ENCODE measurements around the gene ZNF775. TPM values are rescaled to one million over a fixed set of nuclear protein-coding genes. Genes with fewer than 3 reads are reported as not detected.

Gene ZNF775
- polyA plus RNA-seq, 1 experiment: 2.2 TPM

DNA sequence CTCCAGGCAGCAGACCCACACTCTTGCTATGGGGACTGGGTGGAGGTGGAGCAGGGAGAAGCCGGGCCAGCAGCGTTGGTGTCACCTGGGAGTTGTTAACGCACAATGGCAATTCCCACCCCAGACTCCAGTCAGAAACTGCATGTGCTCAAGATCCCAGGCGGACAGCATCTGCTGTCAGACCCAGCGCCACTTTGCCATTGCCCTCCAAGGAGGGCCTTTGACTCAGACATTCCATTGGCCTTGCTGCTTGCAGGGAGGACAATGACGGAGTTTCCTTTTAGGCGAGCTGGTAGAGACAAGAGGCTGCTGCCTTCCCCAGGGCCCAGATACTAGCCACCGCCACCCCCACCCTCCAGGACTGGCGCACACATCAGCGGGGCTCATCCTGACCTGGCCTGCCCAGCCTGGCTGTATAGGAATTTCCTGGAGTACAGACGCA, 34.5 kb downstream of the ZNF775 start:
- H3K9me3 ChIP-seq (ENCODE audit: control insufficient read depth, insufficient read depth, low read length): no peaks in the 10 kb centered on the region
- no peak overlapping the region for H3K4me3 ChIP-seq (ENCODE audit: low read depth, low read length)
- DNase-seq (ENCODE audit: low read depth, low spot score): no peak
- CTCF ChIA-PET: interaction anchor here (0.9 kb wide), 1 partner anchor 8 kb away, joined by 3 read pairs; no protein-coding TSS in a partner anchor
- H3K27ac ChIP-seq (ENCODE audit: low read depth, low read length): no peak overlapping the region
- TF ChIP-seq, protein P1, sequence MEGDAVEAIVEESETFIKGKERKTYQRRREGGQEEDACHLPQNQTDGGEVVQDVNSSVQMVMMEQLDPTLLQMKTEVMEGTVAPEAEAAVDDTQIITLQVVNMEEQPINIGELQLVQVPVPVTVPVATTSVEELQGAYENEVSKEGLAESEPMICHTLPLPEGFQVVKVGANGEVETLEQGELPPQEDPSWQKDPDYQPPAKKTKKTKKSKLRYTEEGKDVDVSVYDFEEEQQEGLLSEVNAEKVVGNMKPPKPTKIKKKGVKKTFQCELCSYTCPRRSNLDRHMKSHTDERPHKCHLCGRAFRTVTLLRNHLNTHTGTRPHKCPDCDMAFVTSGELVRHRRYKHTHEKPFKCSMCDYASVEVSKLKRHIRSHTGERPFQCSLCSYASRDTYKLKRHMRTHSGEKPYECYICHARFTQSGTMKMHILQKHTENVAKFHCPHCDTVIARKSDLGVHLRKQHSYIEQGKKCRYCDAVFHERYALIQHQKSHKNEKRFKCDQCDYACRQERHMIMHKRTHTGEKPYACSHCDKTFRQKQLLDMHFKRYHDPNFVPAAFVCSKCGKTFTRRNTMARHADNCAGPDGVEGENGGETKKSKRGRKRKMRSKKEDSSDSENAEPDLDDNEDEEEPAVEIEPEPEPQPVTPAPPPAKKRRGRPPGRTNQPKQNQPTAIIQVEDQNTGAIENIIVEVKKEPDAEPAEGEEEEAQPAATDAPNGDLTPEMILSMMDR (IDR thresholded peaks at IDR 0.05; ENCODE audit: low read depth, low read length): no peak
- POLR2A ChIA-PET: no interaction called here
- no peaks in the 10 kb centered on the region for H3K27me3 ChIP-seq (ENCODE audit: control insufficient read depth, insufficient read depth, low read length)

DNA sequence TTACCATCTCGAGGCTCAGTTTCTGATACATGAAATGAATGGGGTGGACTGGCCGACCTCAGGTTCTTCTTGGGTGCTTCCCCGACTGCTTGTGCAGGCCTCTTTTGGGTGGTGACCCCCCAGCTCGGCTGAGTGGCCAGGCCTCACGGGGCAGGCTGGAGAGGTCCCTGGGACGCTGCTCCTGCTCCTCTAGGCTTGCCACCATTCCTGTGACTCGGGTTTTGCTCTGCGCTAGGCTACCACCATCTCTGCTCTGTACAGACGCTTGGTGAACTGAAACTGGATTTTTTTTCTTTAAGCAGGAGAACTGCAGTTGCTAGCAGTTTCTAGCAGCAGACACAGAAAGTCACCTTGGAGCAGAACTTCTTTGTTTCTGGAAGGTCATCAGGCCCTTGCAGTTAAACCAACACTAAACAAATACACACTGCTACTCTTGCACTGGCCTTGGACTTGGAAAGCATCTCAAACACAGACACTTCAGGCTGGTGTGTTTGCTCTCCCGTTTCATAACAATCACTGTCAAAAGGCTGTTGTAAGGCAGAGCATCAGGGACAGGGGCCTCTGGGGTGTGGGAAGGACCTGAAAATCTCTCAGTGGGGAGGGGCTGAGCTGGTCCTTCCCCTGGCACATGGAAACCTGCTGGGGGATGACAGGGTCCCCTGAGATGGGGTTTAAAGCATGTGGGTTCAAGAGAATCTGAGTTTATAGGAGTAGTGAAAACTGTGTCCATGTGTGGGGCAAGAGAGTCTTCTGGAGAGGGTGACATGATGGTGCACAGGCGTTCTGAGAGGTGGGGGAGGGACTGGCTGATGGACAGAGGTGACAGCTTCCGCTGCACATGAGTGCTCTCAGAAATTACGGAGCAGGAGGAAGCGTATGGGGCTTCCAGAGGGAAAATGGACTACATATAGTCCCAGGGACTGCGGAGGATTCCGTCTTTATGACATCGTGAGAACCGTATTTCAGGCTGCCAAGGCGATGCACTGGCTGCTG, 36.3 kb downstream of the ZNF775 start:
- DNase-seq (ENCODE audit: low read depth, low spot score): no peak
- TF ChIP-seq, protein P1 (IDR thresholded peaks at IDR 0.05; ENCODE audit: low read depth, low read length): no peak
- H3K9me3 ChIP-seq (ENCODE audit: control insufficient read depth, insufficient read depth, low read length): no peaks in the 10 kb centered on the region
- ChIA-PET CTCF (no interaction called here), POLR2A (no interaction called here)
- H3K4me3 ChIP-seq (ENCODE audit: low read depth, low read length): no peak overlapping the region
- no peaks in the 10 kb centered on the region for H3K27me3 ChIP-seq (ENCODE audit: control insufficient read depth, insufficient read depth, low read length)
- H3K27ac ChIP-seq (ENCODE audit: low read depth, low read length): no peak overlapping the region

DNA sequence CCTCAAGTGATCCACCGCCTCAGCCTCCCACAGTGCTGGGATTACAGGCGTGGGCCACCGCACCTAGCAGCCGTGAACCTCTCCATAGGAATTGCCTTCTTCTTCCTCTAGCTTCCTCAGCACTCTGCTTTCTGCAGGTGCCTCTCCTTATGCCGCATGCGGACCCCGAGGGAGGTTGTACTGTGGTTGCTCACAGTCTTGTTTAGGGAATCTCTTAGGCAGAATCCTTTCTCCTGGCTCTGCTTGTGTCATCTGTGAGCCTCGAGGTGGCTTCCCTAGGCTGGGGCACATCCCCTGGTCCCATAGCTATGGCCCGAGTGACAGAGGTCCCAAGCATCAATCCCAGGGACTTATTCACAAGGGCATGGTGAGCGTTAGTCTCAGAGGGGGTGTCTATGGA, 38.1 kb downstream of the ZNF775 start:
- H3K27me3 ChIP-seq (ENCODE audit: control insufficient read depth, insufficient read depth, low read length): no peaks in the 10 kb centered on the region
- no peaks in the 10 kb centered on the region for H3K9me3 ChIP-seq (ENCODE audit: control insufficient read depth, insufficient read depth, low read length)
- ChIA-PET POLR2A (no interaction called here), CTCF (interaction anchor here (0.6 to 1.8 kb wide), 2 partner anchors 12 to 13 kb away, joined by 3 to 5 read pairs; no protein-coding TSS in a partner anchor)
- no peak overlapping the region for H3K4me3 ChIP-seq (ENCODE audit: low read depth, low read length)
- no peak for DNase-seq (ENCODE audit: low read depth, low spot score)
- TF ChIP-seq, protein P1 (IDR thresholded peaks at IDR 0.05; ENCODE audit: low read depth, low read length): no peak
- no peak overlapping the region for H3K27ac ChIP-seq (ENCODE audit: low read depth, low read length)

DNA sequence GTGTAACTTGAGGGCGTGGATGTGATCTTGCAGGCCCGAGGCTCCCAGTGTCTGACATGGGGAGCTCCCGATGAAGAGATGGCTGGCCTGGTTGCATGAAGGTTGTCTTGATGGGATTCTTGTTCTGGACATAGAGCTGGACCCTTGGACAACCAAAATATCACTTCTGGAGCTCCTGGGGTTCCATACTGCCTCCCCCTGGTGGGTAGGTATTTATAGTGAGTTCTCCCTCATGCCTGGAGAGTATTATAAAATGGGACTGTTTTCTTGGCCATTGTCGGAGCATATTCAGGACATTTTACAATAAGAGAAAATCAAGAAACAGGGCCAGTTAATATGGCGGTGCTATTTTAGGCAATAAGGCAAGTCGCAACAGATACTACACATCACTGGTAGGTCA, 38.7 kb downstream of the ZNF775 start:
- H3K4me3 ChIP-seq (ENCODE audit: low read depth, low read length): no peak overlapping the region
- H3K27me3 ChIP-seq (ENCODE audit: control insufficient read depth, insufficient read depth, low read length): no peaks in the 10 kb centered on the region
- DNase-seq (ENCODE audit: low read depth, low spot score): no peak
- no peaks in the 10 kb centered on the region for H3K9me3 ChIP-seq (ENCODE audit: control insufficient read depth, insufficient read depth, low read length)
- TF ChIP-seq, protein P1 (IDR thresholded peaks at IDR 0.05; ENCODE audit: low read depth, low read length): 0 out of 2 replicates have a peak, but pooled peaks have one; percentile 2
- H3K27ac ChIP-seq (ENCODE audit: low read depth, low read length): no peak overlapping the region
- ChIA-PET CTCF (interaction anchor here (0.8 to 1.8 kb wide), 2 partner anchors 14 to 31 kb away, joined by 3 to 5 read pairs; no protein-coding TSS in a partner anchor), POLR2A (no interaction called here)

DNA sequence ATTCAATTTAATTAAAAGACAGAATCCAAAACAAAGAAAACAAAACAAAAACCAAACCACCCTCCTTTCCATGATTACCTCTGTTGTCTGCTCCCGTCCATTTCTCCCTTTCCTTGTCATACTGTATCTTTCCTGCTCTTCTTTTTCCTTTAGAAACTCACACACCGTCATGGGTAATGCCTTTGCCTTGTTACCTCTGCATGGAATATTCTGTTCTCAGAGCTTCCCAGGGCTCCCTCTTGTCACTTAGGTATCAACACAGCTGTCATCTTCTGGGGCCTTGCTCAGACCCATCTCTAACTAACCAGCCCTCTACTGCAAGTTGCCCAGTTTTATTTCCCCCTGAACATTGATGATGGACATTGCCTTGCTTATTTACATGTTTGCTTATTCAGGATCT, 41.1 kb downstream of the ZNF775 start:
- no peaks in the 10 kb centered on the region for H3K27me3 ChIP-seq (ENCODE audit: control insufficient read depth, insufficient read depth, low read length)
- ChIA-PET CTCF (interaction anchor here (1.0 to 1.5 kb wide), 2 partner anchors 13 to 15 kb away, joined by 3 read pairs; a partner anchor contains a TSS), POLR2A (no interaction called here)
- H3K4me3 ChIP-seq (ENCODE audit: low read depth, low read length): no peak overlapping the region
- no peak overlapping the region for H3K27ac ChIP-seq (ENCODE audit: low read depth, low read length)
- no peak for DNase-seq (ENCODE audit: low read depth, low spot score)
- H3K9me3 ChIP-seq (ENCODE audit: control insufficient read depth, insufficient read depth, low read length): no peaks in the 10 kb centered on the region
- TF ChIP-seq, protein P1 (IDR thresholded peaks at IDR 0.05; ENCODE audit: low read depth, low read length): no peak
